GM06990 (cell line): ENCODE results near the gene PPP1R16B.

Source experiments
- DNase-seq: peaks from one replicate; pipeline ENCODE4 v3.0.0-alpha.2; 2011; ENCODE audit not compliant: insufficient read length; ENCODE audit errors: extremely low read depth
- H3K27me3 ChIP-seq: replicated peaks from 2 replicates; pipeline ENCODE4 v1.6.0; 2011; ENCODE audit warnings: low read length; ENCODE audit not compliant: control insufficient read depth, insufficient read depth
- H3K36me3 ChIP-seq: 2 replicates; pipeline ENCODE4 v1.5.1; 2011; ENCODE audit warnings: low read length; ENCODE audit not compliant: control insufficient read depth, insufficient read depth
- H3K4me3 ChIP-seq: replicated peaks from 2 replicates; pipeline ENCODE4 v1.5.1; 2011; ENCODE audit warnings: low read depth, mild to moderate bottlenecking, control low read depth, low read length
- CTCF ChIP-seq: IDR thresholded peaks from 2 replicates; pipeline ENCODE4 v1.5.1; 2011; ENCODE audit warnings: low read length, control low read depth, mild to moderate bottlenecking, inconsistent platforms; ENCODE audit not compliant: insufficient read depth, poor library complexity, severe bottlenecking

PPP1R16B gene

GRCh38 chr20:38962044-38962927 is 156.8 kb downstream of the PPP1R16B start, which contains the start of gene DHX35:
DHX35 (plus strand) TSS chr20:38962344; CDS start chr20:38962368, 24 bp downstream.
- TF ChIP-seq CTCF = peak; percentile 48
- peak within 1 kb of the TSS; percentile 90 for H3K4me3 ChIP-seq
- no peaks in the 10 kb centered on the region; the same call in 1 of the 2 replicates for H3K36me3 ChIP-seq
- no peaks in the 10 kb centered on the region for H3K27me3 ChIP-seq
- DNase-seq = peak; percentile 99

- peak overlapping the region; percentile 90 for H3K4me3 ChIP-seq
- no peak for TF ChIP-seq CTCF
- H3K27me3 ChIP-seq = no peaks in the 10 kb centered on the region
- no peak for DNase-seq
- no peaks in the 10 kb centered on the region; the same call in 1 of the 2 replicates for H3K36me3 ChIP-seq
Measured at GRCh38 chr20:38962928-38963401, 157.5 kb downstream of the PPP1R16B start.

- Histone ChIP-seq H3K4me3 (no peak overlapping the region), H3K36me3 (peaks cover 1% of the 10 kb centered on the region), H3K27me3 (no peaks in the 10 kb centered on the region)
- no peak for DNase-seq
- TF ChIP-seq CTCF = no peak
Measured at GRCh38 chr20:38963745-38964144, 158.2 kb downstream of the PPP1R16B start.

- TF ChIP-seq CTCF = no peak
- no peaks in the 10 kb centered on the region for H3K27me3 ChIP-seq
- no peak for DNase-seq
- peaks cover 3% of the 10 kb centered on the region for H3K36me3 ChIP-seq
- no peak overlapping the region for H3K4me3 ChIP-seq
Measured at GRCh38 chr20:38965264-38965663, 159.8 kb downstream of the PPP1R16B start.

GRCh38 chr20:38968090-38968489 is 162.6 kb downstream of the PPP1R16B start:
- H3K36me3 ChIP-seq = peaks cover 3% of the 10 kb centered on the region
- no peak for DNase-seq
- H3K4me3 ChIP-seq = no peak overlapping the region
- no peaks in the 10 kb centered on the region for H3K27me3 ChIP-seq
- no peak for TF ChIP-seq CTCF
